Activated naive CD8-positive, alpha-beta T cell treated with anti-CD3 and anti-CD28 coated beads, Interleukin-2, amount 50 U/mL, for 24 hours (primary cell): Measurements from ENCODE around the gene METTL16.
A peak's percentile ranks its signal among the peaks of the same experiment; 100 is the strongest.
"Not testable (repeated sequence)": the region's sequence is repeated elsewhere in the genome, so short reads cannot be mapped to it uniquely, and the experiment has no call there.

Experiments used
- ATAC-seq: fragments of 150-1000 bp; cut with Tn5 transposase; one replicate; pipeline ENCODE4 v1.10.0; 2021
- DNase-seq: peaks from one replicate; pipeline ENCODE4 v3.0.0; 2021
- H3K27ac Mint-ChIP-seq: one replicate; pipeline ENCODE4 v1.8.0; 2021; ENCODE audit warnings: mild to moderate bottlenecking, mixed read lengths
- H3K27me3 Mint-ChIP-seq: one replicate; pipeline ENCODE4 v1.8.0; 2021; ENCODE audit warnings: mixed read lengths
- H3K36me3 Mint-ChIP-seq: one replicate; pipeline ENCODE4 v1.8.0; 2021; ENCODE audit warnings: low read depth, mixed read lengths
- H3K4me1 Mint-ChIP-seq: one replicate; pipeline ENCODE4 v1.8.0; 2021; ENCODE audit warnings: mixed read lengths
- H3K4me3 Mint-ChIP-seq: one replicate; pipeline ENCODE4 v1.8.0; 2021; ENCODE audit warnings: mild to moderate bottlenecking, moderate library complexity, mixed read lengths
- H3K9me3 Mint-ChIP-seq: one replicate; pipeline ENCODE4 v1.8.0; 2021; ENCODE audit warnings: mixed read lengths

METTL16 gene, protein sequence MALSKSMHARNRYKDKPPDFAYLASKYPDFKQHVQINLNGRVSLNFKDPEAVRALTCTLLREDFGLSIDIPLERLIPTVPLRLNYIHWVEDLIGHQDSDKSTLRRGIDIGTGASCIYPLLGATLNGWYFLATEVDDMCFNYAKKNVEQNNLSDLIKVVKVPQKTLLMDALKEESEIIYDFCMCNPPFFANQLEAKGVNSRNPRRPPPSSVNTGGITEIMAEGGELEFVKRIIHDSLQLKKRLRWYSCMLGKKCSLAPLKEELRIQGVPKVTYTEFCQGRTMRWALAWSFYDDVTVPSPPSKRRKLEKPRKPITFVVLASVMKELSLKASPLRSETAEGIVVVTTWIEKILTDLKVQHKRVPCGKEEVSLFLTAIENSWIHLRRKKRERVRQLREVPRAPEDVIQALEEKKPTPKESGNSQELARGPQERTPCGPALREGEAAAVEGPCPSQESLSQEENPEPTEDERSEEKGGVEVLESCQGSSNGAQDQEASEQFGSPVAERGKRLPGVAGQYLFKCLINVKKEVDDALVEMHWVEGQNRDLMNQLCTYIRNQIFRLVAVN

DNA sequence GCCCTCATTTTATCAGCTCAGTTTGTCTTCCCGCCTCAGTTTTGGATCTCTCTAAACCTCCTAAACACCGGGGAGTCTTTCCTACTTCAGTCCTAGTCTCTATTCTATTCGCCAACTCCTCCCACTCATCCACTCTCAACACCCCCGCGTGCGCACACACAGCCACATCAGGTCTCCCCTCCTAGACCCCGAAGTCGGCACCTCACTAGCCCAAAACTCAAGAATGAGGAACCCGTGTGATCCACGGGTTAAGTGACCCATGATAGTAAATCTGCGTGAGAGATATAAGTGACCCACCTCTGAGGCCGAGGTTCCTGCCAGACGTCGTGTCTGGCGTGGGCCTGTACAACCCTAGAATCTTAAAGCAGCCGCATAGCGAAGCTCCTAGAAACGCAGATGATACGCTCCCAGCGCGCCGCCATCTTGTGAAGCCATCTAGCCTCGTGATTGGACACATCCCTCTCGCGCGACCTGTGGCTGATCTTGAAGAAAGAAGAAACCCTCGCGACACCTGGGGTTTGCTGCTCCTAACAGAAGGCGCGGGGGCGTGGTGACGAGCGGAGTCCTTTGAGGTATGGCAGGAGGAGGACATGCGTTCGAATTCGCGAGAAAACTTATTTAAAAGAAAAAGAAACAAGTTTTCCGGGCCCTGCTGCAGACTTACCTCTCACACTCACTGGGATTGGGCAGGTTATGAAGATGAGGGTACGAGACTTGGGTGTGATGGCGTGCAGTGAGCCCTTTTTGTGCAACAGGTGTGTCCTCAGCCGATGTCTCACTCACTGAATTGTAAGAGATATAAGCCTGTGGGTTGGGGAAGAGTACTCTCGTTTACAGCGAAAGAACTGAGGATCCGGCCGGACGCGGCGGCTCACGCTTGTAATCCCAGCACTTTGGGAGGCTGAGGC is at the start of gene METTL16:
Gene METTL16 (minus strand): TSS at position 427 of the 908 bp plus-strand sequence. CDS start 9,557 bp downstream, outside the sequence.
- Mint-ChIP-seq H3K9me3 (no peaks in the 10 kb centered on the region), H3K4me3 (no peak within 1 kb of the TSS), H3K27me3 (no peaks in the 10 kb centered on the region), H3K27ac (no peak within 1 kb of the TSS), H3K36me3 (peaks cover 16% of the 10 kb centered on the region), H3K4me1 (peaks cover 17% of the 10 kb centered on the region)
- ATAC-seq = peak; percentile 99
- peak; percentile 97 for DNase-seq

DNA sequence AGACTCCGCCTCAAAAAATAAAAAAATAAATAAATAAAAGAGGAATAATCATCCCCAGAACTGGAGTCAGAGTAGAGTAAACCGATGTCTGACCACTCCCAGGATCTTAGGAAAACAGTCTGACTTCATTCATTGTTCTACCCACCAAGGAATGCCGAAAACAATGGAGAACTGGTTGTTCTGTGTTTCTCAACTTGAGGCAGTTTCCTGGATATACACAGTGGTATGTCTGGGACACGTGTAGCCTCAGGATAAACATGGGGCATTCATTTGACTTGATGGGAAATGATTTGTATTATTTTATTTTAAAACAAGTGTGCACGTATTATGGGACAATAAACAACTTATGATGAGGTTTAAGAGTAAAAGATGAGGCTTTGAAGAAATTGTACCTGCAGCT is 49.0 kb upstream of the METTL16 start:
- Mint-ChIP-seq H3K4me3 (no peak overlapping the region), H3K27me3 (peaks cover 7% of the 10 kb centered on the region), H3K27ac (no peak overlapping the region), H3K4me1 (peaks cover 13% of the 10 kb centered on the region), H3K36me3 (no peaks in the 10 kb centered on the region), H3K9me3 (no peaks in the 10 kb centered on the region)
- ATAC-seq (no peak), DNase-seq (no peak)

DNA sequence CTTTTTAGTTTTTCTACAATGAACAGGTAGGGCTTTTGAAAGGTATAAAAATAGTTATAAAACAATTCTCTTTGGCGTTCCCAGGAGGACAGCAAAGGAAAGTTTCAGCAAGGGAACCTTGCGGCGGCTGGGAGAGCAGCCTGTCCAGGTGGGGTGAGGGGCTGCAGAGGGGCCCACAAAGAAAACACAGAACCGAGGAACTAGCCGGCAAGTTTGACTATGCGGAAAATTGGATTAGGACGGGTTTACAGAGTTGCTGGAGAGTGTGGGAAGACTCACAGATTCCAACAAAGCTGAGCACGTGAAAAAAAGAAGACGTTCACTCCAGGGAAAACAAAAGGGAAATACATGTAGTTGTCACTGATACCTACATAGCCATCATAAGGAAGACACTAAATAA is 40.2 kb upstream of the METTL16 start:
- ATAC-seq = no peak
- Mint-ChIP-seq H3K9me3 (no peaks in the 10 kb centered on the region), H3K4me3 (no peak overlapping the region), H3K27me3 (peaks cover 8% of the 10 kb centered on the region), H3K36me3 (no peaks in the 10 kb centered on the region), H3K4me1 (no peaks in the 10 kb centered on the region), H3K27ac (no peak overlapping the region)
- no peak for DNase-seq

DNA sequence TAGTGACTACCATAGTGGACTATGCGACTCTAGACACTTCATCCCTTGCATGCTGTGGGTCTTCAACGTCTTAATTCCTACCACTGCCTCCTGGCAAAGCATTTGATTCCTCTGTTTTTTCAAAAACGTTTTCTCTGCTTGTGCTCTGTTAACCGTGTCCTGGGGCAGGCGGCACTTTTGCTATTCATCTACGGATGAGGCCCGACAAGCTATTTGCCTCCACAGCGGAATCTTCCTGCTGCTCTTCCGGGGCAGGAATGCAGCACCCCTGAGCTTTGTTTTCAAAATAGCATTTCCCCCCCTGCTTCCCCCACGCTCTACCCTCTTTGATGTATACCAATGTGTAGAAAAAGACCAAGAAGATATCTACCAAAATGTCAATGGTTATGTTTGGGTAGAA is 39.8 kb upstream of the METTL16 start:
- Mint-ChIP-seq H3K36me3 (no peaks in the 10 kb centered on the region), H3K27ac (no peak overlapping the region), H3K9me3 (no peaks in the 10 kb centered on the region), H3K27me3 (peaks cover 8% of the 10 kb centered on the region), H3K4me3 (no peak overlapping the region), H3K4me1 (no peaks in the 10 kb centered on the region)
- ATAC-seq (no peak), DNase-seq (no peak)

DNA sequence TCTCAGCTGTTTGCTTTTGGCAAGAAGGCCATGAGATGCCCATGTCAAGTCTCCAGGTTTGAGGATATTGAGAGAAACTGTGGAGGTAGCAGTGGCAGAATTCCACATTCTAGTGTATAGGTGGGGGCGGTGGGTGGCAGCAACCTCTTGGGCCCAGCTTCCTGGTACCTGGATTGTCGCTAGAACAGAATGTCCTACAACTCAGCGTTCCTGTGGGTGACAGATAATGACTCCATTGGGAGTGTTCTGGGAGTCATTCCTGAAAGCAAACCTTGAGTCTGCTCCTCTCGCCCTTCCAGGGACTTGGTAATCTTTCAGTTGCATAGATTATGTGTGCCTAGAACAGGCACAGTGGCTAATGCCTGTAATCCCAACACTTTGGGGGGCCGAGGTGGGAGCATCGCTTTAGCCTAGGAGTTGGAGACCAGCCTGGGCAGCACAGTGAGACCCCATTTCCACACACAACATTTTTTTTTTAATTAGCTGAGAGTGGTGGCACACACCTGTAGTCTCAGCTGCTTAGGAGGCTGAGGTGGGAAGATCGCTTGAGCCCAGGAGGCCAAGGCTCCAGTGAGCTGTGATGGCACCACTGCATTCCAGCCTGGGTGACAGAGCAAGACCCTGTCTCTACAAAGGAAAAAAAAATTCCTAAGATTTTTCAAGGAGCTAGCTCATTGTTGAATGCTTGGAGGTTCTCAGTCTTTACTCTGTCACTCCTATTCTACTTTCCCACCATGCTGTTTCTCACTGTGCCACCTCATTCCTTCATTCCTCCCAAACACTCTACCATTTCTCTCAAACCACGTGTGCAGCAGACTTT is 37.9 kb upstream of the METTL16 start:
- Mint-ChIP-seq H3K36me3 (no peaks in the 10 kb centered on the region), H3K9me3 (no peaks in the 10 kb centered on the region), H3K4me3 (no peak overlapping the region), H3K27me3 (peaks cover 8% of the 10 kb centered on the region), H3K4me1 (no peaks in the 10 kb centered on the region), H3K27ac (no peak overlapping the region)
- DNase-seq (no peak), ATAC-seq (no peak)

DNA sequence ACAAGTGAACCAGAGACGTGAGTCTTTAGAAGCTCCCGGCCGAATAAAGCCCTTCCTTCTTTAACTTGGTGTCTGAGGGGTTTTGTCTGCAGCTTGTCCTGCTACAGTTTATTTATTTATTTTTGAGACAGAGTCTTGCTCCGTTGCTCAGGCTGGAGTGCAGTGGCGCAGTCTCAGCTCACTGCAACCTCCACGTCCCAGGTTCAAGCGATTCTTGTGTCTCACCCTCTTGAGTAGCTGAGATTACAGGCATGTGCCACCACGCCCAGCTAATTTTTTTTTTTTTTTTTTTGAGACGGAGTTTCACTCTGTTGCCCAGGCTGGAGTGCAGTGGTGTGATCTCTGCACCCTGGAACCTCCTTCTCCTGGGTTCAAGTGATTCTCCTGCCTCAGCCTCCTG is 36.3 kb upstream of the METTL16 start:
- not testable (repeated sequence) for H3K27ac Mint-ChIP-seq

DNA sequence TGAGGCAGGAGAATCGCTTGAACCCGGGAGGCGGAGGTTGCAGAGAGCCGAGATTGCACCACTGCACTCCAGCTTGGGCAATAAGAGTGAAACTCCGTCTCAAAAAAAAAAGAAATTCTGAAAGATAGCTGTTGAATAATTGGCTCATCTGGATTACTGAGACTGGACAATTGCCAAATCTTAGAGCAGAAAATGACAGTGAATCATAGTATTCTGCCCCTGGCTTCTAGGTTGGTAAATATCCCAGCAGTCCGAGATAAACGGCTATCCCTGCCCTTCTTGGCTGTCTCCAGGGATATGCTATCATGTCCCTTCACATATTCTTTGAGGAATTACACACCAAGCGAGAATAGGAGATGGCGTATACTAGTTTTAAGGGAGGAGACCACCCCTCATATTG is 35.5 kb upstream of the METTL16 start:
- DNase-seq (no peak), ATAC-seq (no peak)
- Mint-ChIP-seq H3K27me3 (peaks cover 5% of the 10 kb centered on the region), H3K4me3 (no peak overlapping the region), H3K27ac (no peak overlapping the region), H3K4me1 (peaks cover 6% of the 10 kb centered on the region), H3K36me3 (no peaks in the 10 kb centered on the region), H3K9me3 (no peaks in the 10 kb centered on the region)

More for the DNA sequence above, 36.3 kb upstream of the METTL16 start:
- H3K4me1 Mint-ChIP-seq, H3K4me3 Mint-ChIP-seq, H3K9me3 Mint-ChIP-seq, H3K36me3 Mint-ChIP-seq, H3K27me3 Mint-ChIP-seq, DNase-seq, ATAC-seq: not testable (repeated sequence)

DNA sequence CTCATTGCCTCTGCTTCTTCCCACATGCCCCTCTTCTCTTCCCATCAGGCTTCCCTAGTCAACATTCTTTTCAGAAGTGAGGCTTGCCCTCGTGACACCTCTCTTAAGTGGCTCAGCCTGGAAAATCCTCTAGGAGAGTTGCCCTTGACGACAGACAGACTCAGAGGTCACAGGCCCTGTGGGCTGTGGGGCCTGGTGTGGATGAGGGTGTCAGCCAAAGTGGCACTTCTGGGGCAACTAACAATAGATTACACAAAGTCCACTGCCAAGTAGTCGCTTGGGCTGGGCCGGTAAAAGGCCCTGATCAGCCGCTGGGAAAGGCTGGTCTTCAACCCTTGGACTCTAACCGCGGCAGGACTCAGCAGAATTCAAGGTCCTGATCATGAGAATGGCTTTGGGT is 33.7 kb upstream of the METTL16 start:
- Mint-ChIP-seq H3K27ac (no peak overlapping the region), H3K36me3 (no peaks in the 10 kb centered on the region), H3K27me3 (peaks cover under 1% of the 10 kb centered on the region), H3K9me3 (no peaks in the 10 kb centered on the region), H3K4me1 (peaks cover 7% of the 10 kb centered on the region), H3K4me3 (no peak overlapping the region)
- no peak for ATAC-seq
- no peak for DNase-seq

DNA sequence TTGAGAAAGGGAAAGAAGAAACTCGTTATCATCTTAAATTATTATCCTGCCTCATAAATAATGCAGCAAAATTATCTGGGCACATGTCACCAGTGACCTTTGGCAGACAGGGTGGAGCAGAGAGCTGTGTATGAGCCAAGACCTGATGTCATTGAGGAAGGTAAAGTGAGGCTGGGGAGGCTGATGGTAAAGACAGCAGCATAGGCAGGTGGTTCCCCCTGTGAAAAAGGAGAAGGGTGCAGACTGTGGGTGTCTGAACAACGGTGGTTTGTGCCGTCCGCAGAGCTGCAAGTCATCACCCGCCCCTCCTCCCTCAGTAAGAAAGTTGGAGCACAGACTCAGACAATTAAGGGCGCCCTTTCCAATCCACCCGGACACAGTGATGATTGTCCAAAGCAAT is 30.8 kb upstream of the METTL16 start:
- H3K4me3 Mint-ChIP-seq = no peak overlapping the region
- no peaks in the 10 kb centered on the region for H3K27me3 Mint-ChIP-seq
- no peaks in the 10 kb centered on the region for H3K36me3 Mint-ChIP-seq
- ATAC-seq = peak; percentile 85
- DNase-seq = peak; percentile 23
- H3K9me3 Mint-ChIP-seq = no peaks in the 10 kb centered on the region
- peaks cover 11% of the 10 kb centered on the region for H3K4me1 Mint-ChIP-seq
- no peak overlapping the region for H3K27ac Mint-ChIP-seq

DNA sequence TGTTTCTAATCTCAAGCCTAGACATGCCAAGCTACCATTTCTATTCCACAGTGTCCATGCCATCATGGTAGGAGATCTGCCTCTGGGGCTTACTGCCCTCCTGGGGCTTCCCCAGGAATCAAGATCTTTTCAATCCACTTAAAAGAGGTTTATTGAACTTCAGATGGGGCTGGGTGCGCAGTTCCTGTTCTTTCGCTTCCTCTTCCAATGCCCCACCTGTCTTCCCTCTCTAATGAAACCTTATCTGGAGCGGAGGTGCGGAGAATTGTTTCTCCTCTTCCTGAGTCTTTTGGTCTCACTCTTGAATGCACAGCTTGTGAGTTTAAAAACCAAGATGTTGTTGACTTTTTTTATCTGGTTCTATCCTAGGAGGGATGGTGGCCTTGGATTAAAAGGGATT is 30.4 kb upstream of the METTL16 start:
- Mint-ChIP-seq H3K36me3 (no peaks in the 10 kb centered on the region), H3K27ac (no peak overlapping the region), H3K9me3 (no peaks in the 10 kb centered on the region), H3K4me1 (peaks cover 11% of the 10 kb centered on the region), H3K4me3 (no peak overlapping the region), H3K27me3 (no peaks in the 10 kb centered on the region)
- ATAC-seq = no peak
- no peak for DNase-seq

DNA sequence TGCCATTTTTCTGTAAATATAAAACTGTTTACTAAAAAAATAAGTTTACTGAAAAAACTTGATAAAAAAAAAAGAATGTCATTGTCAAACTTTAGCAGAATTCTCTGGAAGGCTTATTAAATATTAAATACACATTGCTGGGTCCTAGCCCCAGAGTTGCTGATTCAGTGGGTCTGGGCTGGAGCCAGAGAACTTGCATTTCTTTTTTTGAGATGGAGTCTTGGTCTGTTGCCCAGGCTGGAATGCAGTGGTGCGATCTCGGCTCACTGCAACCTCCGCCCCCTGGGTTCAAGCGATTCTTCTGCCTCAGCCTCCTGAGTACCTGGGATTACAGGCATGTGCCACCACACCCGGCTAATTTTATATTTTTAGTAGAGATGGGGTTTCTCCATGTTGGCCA is 25.9 kb upstream of the METTL16 start:
- not testable (repeated sequence) for H3K36me3 Mint-ChIP-seq, DNase-seq, H3K9me3 Mint-ChIP-seq, H3K4me1 Mint-ChIP-seq, H3K27me3 Mint-ChIP-seq, ATAC-seq, H3K27ac Mint-ChIP-seq, H3K4me3 Mint-ChIP-seq

DNA sequence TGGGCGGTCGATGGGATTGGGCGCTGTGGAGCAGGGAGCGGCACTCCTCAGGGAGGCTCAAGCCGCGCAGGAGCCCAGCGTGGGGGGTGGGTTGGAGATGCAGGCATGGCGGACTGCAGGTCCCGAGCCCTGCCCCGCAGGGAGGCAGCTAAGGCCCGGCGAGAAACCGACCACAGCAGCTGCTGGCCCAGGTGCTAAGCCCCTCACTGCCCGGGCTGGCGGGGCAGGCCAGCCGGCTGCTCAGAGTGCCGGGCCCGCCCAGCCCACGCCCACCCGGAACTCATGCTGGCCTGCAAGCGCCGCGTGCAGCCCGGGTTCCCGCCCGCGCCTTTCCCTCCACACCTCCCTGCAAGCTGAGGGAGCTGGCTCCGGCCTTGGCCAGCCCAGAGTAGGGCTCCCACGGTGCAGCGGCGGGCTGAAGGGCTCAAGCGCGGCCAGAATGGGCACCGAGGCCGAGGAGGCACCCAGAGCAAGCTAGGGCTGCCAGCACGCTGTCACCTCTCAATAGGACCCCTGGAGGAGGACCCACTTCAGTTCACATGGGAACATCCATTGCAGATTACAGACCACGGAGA is 20.5 kb upstream of the METTL16 start:
- DNase-seq (no peak), ATAC-seq (no peak)
- Mint-ChIP-seq H3K4me1 (peaks cover 13% of the 10 kb centered on the region), H3K4me3 (no peak overlapping the region), H3K27ac (no peak overlapping the region), H3K27me3 (no peaks in the 10 kb centered on the region), H3K9me3 (no peaks in the 10 kb centered on the region), H3K36me3 (no peaks in the 10 kb centered on the region)

DNA sequence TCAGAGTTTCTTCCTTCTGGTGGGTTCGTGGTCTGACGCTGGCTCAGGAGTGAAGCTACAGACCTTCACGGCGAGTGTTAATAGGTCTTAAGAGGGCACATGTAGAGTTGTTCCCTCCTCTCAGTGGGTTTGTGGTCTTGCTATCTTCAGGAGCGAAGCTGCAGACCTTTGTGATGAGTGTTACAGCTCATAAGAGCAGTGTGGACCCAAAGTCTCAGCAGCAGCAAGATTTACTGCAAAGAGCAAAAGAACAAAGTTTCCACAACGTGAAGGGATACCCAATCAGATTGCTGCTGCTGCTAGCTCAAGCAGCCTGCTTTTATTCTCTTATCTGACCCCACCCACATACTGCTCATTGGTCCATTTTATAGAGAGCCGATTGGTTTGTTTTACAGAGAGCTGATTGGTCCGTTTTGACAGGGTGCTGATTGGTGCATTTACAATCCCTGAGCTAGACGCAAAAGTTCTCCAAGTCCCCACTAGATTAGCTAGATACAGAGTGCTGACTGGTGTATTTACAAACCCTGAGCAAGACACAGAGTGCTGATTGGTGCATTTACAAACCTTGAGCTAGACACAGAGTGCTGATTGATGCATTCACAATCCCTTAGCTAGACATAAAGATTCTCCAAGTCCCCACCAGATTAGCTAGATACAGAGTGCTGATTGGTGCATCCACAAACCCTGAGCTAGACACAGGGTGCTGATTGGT is 19.7 kb upstream of the METTL16 start:
- DNase-seq = peak; percentile 17
- not testable (repeated sequence) for H3K36me3 Mint-ChIP-seq, H3K27me3 Mint-ChIP-seq, H3K9me3 Mint-ChIP-seq
- peaks cover 13% of the 10 kb centered on the region for H3K4me1 Mint-ChIP-seq
- peak overlapping the region; percentile 64 for H3K4me3 Mint-ChIP-seq
- H3K27ac Mint-ChIP-seq = peak overlapping the region; percentile 80
- peak; percentile 95 for ATAC-seq
